Stimulated activated CD4-positive, alpha-beta T cell treated with anti-CD3 and anti-CD28 coated beads, TNF-alpha, amount 100 ng/mL, for 1 hour (primary cell): ENCODE results near the gene ADD2.

ENCODE experiments used
- DNase-seq, 3 donors: peaks; one replicate each; pipeline ENCODE4 v3.0.0-alpha.2; 2020; ENCODE audit warnings: low read depth in 3 of 3, low spot score in 1 of 3

Gene ADD2

GRCh38 chr2:70785137-70785911 is 17.3 kb upstream of the ADD2 start:
- DNase-seq: peak in 2 of 3 donors; percentile 10 to 14

DNA sequence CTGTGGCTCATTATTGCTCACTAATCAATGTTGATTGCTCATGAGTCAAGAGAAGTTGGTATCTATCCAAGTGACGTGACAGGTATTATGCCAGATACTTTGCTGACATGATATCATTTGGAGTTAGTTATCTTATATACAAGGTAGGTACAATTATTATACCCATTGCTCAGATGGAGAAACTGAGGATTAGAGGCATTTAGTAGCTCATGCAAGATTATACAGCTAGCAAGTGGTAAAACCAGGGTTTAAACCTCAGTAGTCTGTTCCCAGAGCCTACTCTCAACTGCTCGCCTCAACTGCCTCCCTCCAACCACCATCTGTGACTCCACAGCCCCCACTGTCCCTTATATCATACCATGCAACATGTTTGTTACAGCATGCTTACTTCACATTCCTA is 16.3 kb upstream of the ADD2 start:
- DNase-seq: no peak

DNA sequence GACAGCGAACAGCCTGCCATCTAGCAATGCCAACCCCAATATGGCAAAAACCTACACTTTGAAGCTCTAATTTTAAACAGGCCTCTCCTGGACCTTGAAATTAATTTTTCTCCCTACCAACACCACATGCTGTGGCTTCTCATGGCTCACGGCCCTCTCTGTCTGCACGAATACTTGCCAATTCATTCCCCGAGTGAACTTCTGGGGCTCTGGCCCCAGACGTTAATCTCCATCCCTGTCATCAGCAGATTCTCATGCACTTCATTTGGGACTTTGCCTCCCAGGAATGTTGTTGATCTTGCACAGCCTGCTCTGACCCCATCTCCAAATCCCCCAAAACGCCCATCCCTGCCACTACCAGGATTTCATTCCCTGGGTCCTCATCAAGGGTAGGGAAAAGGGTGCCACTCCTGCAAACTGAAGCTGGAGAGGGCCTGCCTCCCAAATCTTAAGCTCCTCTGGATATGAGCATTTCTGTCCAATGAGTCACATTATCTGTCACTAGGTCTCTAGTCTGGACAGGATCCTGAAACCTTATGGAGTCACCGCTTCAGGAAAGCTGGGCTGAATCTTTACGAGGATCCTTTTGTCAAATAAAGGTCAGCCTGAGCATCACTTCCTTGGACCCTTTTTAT is 12.0 kb upstream of the ADD2 start:
- no peak for DNase-seq

- DNase-seq: no peak
Measured at GRCh38 chr2:70779491-70779890, 11.5 kb upstream of the ADD2 start.

- no peak for DNase-seq
Measured at GRCh38 chr2:70778676-70779075, 10.7 kb upstream of the ADD2 start.

- DNase-seq: no peak
Measured at GRCh38 chr2:70777450-70777849, 9.4 kb upstream of the ADD2 start.

- no peak for DNase-seq
Measured at GRCh38 chr2:70776266-70776665, 8.3 kb upstream of the ADD2 start.

DNA sequence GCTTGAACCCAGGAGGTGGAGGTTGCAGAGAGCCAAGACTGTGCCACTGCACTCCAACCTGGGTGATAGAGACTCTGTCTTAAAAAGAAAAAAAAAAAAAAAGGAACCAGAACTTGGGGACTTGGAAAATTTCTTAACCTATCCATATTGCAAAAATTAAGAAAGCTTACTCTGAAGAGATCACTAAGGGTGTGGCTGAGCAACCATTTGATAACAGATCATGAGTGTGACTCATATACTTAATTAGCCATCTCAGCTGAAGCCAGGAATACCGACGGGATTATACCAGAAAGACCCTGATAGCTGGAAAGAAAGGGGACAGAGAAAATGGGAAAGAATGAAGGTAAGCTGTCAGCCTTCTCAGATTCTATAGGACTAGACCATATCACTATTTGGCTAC is 7.1 kb upstream of the ADD2 start:
- no peak for DNase-seq

- no peak for DNase-seq
Measured at GRCh38 chr2:70772486-70773155, 4.6 kb upstream of the ADD2 start.

DNA sequence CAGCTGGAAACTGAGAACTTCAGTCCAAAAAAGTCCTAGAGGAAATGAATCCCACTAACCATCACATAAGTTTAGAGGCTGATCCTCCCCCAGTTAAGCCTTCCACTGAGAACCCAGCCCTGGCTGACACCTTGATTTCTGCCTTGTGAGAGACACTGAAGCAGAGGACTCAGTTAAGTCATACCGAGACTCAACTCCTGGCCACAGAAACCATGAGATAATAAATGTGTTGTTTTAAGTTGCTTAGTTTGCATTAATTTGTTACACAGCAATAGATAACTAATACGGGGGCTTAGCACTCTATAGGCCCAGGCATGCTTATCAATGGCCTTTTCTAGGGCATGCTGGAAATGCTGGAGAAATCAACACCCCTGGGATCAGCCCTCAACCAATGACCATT is 3.4 kb upstream of the ADD2 start:
- DNase-seq: no peak

GRCh38 chr2:70769450-70769849 is 1.4 kb upstream of the ADD2 start:
- DNase-seq: no peak

- no peak for DNase-seq
Measured at GRCh38 chr2:70768590-70769085, 638 bp upstream of the ADD2 start.

GRCh38 chr2:70767079-70767698 is 811 bp downstream of the ADD2 start:
- peak in 1 of 3 donors; percentile 4 for DNase-seq

DNA sequence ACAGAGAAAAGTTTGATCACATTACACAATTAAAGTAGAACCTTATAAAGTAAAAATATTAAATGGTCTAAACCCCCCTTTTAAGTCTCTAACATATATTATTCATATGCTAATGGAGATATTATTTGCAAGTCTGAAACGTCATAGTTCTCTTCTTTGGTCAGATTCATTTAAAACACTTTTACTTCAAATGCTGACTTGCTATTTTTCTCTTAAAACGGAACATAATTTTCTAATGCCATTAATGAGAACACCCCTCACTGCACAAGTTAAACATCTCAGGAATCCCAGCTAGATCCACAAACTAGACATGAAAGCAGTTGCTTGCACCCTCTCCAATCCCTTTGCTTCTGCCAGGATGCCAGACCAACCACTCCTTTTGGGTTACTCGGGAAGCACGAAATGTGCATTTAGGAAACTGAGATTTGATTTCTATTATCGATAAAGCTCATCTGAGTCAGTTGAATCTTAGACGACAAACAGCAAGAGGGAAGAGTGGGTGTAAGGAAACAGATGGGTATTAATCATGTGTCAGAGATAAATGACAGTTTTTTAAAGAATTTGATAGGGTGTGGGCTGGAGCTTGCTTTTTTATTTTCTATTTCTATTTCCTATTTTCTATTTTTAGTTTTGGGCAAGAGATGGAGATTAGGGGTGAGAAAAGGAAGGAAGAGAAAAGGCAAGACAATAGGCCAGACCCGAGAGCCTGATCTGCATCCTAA is 1.5 kb downstream of the ADD2 start:
- no peak for DNase-seq

GRCh38 chr2:70765507-70765906 is 2.5 kb downstream of the ADD2 start:
- no peak for DNase-seq

DNA sequence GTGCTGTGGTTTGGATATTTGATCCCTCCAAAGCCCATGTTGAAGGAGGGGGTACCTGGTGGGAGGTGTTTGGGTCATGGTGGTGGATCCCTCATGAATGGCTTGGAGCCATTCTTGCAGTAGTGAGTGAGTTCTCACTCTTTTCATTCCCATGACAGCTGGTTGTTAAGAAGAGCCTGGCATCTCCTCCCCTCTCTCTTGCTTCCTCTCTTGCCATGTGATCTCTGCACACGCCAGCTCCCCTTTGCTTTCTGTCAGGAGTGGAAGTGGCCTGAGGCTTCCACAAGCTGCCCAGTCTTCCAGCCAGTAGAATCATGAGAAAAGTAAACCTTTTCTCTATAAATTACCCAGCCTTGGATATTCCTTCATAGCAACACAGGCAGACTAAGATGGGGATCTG is 8.6 kb downstream of the ADD2 start:
- no peak for DNase-seq

DNA sequence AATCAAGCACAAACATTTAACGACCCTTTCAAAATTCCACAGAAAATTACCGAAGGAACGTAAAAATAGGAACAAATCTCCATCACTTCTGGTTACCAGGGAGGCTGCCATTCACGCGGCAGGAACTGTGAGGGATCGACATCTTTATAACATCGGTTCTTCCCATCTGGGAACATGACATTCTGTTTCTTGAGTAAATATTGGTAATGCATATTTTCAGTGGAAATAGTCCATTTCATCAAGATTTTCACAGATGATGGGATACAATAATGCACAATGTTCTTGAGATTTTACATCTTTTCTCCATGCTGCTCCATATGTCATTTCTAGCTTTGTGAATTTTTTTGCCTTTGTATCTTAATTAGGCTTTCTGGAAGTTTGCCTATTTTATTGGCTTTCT is 10.0 kb downstream of the ADD2 start:
- DNase-seq: no peak

- DNase-seq: no peak
Measured at GRCh38 chr2:70757360-70757759, 10.6 kb downstream of the ADD2 start.

- no peak for DNase-seq
Measured at GRCh38 chr2:70756128-70756527, 11.9 kb downstream of the ADD2 start.

- no peak for DNase-seq
Measured at GRCh38 chr2:70753902-70754301, 14.1 kb downstream of the ADD2 start.

DNA sequence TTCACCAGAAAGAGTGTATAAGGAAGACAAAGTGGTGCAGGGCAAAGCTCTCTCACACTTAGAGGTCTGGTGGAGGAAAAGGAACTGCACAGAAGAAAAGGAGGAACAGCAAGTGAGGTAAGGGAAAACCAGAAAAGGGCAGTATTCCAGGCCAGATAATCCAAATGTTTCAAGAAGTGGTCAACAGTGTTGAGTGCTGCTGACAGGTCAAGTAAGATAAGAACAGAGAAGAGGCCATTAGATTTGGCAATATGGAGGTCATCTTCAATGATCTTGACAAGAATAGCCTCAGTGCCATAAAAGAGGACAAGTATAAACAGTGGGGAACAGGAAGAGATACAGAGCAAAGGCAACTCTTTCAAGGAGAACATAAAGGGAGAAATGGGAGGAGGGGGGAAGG is 15.0 kb downstream of the ADD2 start:
- no peak for DNase-seq
